ENCODE results near the gene SLC11A1.

DNA sequence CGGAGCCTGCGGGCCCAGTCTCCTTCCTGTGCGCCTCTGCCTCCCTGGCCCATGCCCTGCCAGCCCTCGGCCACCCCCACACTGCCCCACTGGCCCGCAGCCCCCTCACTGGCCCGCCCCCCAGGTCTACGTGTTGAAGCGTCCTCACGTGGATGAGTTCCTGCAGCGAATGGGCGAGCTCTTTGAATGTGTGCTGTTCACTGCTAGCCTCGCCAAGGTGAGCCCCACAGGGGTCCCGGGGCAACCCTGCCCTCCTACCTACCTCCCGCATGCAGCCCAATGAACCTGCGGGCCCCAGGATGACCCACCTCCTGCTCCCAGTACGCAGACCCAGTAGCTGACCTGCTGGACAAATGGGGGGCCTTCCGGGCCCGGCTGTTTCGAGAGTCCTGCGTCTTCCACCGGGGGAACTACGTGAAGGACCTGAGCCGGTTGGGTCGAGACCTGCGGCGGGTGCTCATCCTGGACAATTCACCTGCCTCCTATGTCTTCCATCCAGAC, 20.9 kb downstream of the SLC11A1 start:
- TF ChIP-seq, protein P1, sequence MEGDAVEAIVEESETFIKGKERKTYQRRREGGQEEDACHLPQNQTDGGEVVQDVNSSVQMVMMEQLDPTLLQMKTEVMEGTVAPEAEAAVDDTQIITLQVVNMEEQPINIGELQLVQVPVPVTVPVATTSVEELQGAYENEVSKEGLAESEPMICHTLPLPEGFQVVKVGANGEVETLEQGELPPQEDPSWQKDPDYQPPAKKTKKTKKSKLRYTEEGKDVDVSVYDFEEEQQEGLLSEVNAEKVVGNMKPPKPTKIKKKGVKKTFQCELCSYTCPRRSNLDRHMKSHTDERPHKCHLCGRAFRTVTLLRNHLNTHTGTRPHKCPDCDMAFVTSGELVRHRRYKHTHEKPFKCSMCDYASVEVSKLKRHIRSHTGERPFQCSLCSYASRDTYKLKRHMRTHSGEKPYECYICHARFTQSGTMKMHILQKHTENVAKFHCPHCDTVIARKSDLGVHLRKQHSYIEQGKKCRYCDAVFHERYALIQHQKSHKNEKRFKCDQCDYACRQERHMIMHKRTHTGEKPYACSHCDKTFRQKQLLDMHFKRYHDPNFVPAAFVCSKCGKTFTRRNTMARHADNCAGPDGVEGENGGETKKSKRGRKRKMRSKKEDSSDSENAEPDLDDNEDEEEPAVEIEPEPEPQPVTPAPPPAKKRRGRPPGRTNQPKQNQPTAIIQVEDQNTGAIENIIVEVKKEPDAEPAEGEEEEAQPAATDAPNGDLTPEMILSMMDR (IDR thresholded peaks at IDR 0.05): no peak
- TF ChIP-seq POLR2A (IDR thresholded peaks at IDR 0.05): no peak

Measured in vagina (tissue), 2 donors.